Limb (tissue), 2 donors: ENCODE data around the gene GPATCH8.
"Not testable (repeated sequence)": the region's sequence is repeated elsewhere in the genome, so short reads cannot be mapped to it uniquely, and the experiment has no call there.

Experiments used
- DNase-seq, 2 donors: peaks; one replicate each; pipeline ENCODE4 v3.0.0-alpha.2; 2016; ENCODE audit errors: extremely low spot score in 2 of 2

GPATCH8 gene

DNA sequence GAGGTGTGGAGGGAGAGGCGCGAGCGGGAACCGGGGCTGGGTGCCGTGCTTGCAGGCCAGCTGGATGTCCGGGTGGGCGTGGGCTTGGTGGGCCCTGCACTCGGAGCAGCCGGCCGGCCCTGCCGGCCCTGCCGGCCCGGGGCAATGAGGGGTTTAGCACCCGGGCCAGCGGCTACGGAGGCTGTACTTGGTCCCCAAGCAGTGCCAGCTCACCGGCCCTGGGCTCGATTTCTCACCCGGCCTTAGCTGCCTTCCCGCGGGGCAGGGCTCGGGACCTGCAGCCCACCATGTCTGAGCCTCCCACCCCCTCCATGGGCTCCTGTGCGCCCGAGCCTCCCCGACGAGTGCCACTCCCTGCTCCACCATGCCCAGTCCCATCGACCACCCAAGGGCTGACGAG lies 24.7 kb upstream of the GPATCH8 start:
- no peak for DNase-seq

DNA sequence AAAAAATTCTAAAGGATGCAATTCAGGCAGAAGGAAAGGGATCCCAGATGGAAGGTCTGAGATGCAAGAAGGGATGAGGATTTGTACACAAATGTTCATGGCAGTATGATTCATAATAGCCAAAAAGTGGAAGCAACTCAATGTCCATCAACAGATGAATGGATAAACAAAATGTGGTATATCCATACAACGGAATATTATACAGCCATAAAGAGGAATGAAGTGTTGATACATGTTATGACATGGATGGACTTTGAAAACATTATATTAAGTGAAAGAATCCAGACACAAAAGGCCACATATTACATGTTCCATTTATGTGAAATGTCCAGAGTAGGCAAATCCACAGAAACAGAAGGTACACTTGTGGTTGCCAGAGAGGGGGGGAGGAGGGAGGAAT lies 23.9 kb upstream of the GPATCH8 start:
- no peak for DNase-seq

DNA sequence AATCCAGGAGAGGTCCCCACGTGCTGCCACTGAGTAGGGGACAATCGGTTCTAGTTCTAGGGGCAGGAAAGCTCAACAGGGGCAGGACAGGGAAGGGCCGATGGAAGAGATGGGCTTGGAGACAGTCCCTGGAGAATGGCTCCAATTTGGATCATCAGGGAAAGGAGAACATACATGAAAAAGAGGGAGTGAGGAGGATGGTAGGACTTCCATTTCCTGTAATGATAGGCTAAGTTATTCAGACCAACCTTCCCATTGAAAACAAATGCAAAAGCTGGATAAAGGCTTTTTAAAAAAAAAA lies 20.4 kb upstream of the GPATCH8 start:
- DNase-seq, result no peak

DNA sequence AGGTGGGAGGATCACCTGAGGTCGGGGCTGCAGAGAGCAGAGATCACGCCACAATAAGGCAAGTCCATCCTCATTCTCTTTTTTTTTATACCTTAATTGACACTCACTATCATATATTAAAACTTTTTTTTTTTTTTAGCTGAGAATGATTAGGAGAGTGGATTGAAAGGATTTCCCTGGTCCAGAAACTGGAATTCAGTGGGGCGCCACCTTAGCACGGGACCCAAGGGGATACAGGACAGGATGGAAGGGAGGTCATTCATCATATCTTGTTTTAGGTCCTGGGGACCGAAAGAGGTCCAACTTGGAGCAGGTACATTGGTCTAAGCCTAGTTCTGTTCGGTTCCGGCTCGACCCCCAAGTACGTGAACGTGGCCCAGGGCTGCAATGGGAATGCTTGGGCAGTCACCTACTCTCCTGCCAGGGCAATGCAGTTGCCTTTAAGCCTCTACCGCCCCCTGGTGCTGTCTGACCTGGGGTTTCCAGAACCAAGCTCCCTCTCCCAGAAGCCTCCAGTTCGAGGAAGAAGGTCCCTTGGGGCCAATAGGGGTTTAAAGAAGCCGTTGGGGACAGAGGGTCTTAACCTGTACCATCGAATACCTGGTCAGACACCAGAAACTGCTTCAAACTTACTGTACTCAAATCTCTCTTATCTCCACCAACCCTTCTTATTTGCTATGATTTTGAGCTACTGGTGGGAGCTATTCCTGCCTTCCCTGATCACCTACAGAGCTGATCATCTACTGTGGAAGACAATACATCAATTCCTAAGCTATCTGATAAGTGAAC lies 19.9 kb upstream of the GPATCH8 start:
- no peak for DNase-seq

DNA sequence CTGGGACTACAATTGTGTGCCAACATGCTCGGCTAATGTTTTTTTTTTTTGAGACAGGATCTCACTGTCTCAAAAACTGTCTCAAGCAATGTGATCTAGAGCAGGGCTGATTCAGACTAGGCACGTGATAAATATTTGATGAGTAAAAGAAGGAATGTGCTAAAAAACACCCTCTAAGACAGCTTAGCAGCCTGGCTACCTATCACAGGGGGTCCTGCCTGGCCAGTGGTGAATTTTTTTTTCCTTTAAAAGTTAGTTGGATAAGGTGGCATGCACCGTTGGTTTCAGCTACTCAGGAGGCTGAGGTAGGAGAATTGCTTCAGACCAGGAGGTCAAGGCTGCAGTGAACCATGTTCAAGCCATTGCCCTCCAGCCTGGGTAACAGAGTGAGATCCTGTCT lies 14.8 kb upstream of the GPATCH8 start:
- DNase-seq, result no peak

DNA sequence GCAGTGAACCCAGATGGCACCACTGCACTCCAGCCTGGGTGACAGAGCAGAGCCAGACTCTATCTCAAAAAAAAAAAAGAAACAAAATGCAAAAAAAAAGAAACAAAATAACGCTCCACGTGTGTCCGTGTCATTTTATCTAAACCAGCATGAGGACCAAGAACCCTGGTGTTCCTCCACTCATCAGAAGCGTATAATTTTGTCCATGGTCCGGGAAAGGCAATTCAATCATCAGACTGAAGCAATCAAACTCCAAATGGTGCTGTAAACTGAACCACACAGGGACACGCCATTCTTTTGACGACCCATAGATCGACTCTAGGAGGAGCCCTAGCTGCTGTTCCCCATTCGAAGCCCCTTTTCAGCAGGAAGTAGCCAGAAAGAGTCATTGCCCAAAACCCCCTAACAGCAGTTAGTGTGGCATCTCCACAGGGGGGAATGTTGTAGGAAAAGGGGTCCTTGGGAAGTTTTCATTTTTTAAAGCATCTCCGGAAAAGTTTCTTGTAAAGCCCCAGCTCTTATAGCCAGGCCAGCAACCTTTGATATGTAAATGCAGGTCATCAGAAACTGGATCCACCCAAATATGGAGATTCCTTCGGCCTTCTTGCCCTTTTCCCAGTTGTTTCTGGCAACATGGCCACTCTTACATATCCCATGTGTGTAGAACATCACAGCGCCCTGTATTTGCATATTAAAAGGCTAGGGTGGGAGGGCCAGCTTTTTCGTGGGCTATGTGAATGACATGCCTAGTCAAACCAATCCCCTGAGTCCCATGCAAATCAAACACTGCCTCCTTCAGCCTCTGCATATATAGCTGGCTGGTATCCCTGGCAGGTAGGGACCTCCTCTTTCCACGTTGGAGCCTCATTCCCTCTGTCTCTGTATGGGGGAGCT lies 8.3 kb upstream of the GPATCH8 start:
- not testable (repeated sequence) for DNase-seq

DNA sequence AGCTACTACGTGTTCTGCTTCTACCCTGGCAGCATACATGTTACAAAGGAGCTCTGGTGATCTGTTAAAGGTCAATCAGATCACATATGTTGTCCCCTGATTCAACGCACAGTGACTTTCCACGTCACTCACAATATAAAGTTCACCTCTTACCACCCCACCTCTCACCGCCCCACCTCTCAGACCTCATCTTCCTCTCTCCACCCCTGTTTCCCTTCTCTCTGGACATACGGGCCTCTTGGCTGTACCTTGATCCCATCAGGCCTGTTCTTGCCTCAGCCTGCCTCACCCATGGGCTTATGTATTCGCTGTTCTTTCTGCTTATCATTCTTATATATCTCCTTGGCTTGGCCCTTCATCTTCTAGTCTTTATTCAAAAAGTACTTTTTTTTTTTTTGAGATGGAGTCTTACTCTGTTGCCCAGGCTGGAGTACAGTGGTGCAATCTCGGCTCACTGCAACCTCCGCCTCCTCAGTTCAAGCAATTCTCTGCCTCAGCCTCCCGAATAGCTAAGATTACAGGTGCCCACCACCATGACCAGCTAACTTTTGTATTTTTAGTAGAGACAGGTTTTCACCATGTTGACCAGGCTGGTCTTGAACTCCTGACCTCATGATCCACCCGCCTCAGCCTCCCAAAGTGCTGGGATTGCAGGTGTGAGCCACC lies 3.9 kb upstream of the GPATCH8 start:
- DNase-seq, result not testable (repeated sequence)

DNA sequence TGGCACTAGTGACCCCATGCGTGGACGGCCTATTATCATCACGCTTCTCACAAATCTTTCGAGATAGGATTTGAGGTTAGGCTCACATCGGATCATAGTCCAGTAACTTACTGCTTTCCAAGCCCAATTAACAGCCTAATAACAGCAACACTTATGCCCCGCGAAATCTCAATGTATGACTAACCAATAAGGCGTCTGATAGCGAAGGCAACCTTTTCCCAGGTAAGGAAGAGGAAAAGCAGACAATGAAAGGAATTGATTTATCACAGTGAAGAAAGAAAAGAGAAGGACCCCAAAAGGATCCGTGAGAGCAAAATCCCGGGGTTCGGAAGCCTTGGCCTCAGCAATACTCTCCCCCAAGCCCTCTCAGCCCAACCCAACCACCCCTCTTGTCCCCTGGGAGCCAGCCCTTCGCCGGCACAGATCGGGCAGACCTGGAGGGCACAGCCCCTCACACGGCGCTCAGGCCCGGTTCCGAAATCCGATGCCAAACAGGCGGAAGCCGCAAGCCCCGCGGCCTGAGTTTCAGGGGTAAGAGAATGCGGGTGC lies 534 bp downstream of the GPATCH8 start:
- no peak for DNase-seq

DNA sequence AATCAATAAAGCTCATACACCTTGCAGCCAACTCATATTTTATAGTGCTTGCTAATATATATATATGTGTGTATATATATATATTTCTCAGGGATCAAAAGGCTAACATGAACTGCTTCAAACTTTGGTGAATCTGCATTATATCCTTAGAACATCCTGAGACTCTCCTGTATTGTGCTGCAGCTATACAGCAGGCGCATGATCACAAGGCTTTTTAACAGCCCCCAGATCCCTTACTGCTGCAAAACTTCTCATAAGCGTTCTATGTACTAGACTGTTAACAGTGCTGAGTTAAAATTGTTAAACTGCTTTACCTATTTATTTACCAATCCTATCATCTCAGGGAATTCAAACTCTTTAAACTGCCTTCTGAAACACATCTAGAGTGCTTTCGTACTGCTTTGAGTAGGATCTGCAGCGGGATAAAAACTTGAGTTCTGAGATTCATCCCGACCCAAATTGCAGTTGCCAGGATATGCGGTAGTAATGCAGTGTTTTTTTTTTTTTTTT lies 1.3 kb downstream of the GPATCH8 start:
- no peak for DNase-seq

DNA sequence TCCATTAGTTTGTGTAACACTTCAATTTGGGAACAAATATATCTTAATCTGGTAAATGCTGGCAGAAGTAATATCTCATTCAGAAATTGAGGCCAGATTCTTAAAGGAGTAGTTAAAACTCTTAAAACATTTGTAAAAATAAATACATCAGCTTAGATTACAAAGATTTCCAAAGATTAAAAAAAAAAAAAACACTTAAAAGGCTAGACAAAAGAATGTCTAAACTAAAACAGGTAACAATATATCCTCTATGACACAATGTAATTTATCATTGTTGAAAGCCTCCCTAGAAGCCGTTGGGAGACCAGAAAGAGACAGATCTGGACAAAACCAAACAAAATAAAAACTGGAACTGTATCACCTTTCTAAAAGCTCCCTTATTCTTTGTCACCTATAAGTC lies 3.5 kb downstream of the GPATCH8 start:
- no peak for DNase-seq

DNA sequence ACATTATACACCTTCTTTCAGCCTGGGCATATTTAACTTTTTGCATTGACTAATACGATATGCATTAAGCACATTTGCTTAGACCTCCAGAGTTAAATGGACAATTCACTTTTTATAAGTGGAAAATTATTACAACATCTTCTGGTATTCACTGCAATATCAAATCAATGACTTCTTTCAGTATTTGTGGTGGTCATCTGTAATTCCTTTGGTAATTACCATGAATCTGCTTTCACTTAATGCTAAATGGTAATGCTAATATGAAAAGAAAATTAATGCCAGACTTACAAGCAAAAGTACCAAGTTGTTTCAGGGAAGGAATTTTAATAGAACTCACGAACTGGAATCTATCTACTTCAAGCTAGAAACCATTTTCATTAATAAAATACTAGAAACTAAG lies 6.4 kb downstream of the GPATCH8 start:
- DNase-seq, result no peak

DNA sequence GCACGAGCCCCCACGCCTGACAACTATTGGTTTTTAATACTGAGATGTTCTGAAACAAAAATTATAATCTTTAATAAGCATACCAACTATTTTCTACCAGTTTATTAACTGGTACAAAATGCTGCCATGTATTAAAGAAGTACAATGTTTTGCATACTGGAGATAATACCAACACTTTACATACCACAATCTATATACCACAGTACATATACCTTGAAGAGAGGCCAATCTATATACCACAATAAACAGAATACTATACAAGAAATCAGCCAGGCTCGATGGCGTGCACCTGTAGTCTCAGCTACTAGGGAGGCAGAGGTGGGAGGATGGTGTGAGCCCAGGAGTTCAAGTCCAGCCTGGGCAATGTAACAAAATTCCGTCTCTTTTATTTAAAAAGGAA lies 9.9 kb downstream of the GPATCH8 start:
- no peak for DNase-seq

DNA sequence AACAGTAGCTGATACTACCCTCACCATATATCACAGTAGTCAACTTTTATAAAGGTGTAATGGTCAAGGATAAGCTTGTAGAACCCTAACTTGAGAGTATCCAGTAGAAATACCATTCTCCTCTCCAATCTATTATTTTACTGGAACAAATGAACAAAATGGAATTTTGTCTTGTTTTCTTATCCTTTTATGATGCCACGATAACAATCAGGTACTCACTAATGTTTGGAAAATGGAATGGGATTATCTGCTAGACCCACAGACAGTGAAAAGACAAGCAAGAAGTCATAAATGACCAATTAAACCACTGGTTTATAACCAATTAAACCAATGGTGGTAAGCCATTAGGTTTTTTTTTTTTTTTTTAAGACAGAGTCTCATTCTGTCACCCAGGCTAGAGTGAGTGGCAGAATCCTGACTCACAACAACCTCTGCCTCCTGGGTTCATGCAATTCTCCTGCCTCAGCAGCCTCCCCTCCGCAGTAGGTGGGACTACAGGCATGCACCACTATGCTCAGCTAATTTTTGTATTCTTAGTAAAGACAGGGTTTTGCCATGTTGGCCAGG lies 10.4 kb downstream of the GPATCH8 start:
- DNase-seq, result no peak

DNA sequence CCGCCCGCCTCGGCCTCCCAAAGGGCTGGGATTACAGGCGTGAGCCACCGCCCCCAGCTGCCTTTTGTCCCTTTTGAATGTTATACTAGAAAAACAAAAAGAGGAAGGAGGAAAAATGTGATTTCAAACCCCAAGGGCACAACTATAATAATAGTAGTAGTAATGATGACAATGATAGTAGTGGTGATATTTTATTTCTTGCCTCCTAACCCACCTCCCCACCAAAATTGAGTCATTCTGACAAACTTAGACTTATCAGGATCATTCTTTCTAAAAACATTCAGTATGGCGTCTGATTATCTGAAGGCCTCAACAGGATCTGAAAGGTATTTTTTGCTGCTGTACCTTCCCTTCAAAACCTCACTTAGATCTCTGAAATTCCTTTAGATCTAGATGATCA lies 13.6 kb downstream of the GPATCH8 start:
- no peak for DNase-seq

DNA sequence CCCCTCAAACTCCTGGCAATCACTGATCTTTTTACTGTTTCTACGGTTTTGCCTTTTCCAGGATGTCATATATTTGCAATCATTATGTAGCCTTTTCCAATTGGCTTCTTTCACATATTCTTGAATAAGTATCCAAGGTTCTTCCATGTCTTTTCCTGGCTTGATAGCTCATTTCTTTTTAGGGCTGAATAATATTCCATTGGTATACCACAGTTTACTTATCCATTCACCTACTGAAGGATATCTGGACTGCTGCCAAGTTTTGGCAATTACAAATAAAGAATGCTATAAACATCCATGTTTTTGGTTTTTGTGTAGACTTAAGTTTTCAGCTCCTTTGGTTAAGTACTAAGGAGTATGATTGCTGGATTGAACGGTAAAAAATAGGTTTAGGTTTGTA lies 16.0 kb downstream of the GPATCH8 start:
- DNase-seq, result no peak

DNA sequence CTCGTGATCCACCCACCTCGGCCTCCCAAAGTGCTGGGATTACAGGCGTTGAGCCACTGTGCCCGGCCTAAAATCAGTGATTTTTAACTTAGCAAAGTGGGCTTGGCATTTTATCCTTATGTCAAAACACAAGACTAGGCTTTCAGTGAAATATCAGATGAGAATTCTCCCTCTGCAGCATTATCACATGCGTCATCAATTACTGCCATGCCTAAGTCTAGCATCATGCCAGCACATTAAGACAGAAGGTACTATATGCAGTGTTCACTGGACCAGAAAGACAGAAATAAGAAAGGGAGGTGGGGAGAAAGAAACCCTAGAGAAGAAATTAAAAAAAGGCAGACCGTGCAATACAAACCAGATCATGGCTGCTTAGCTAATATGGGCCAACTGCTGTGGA lies 29.8 kb downstream of the GPATCH8 start:
- no peak for DNase-seq

DNA sequence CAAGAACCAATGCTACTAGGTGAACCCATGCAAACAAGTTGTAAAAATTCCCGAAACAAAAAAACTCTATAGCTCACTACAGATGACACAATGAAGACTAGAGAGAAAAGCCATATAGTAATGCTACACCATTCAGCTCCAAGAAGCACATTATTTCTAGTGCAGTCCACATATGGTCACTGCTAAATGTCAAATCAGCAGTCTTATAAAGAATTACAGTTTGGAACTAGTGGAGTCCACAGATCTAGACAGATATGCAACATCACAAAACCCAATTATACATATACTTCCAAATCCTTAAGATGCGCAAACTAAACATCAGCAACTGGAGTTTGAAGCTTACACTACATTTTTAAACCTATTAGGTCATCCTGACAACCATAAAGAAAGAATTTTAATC lies 33.5 kb downstream of the GPATCH8 start:
- no peak for DNase-seq

DNA sequence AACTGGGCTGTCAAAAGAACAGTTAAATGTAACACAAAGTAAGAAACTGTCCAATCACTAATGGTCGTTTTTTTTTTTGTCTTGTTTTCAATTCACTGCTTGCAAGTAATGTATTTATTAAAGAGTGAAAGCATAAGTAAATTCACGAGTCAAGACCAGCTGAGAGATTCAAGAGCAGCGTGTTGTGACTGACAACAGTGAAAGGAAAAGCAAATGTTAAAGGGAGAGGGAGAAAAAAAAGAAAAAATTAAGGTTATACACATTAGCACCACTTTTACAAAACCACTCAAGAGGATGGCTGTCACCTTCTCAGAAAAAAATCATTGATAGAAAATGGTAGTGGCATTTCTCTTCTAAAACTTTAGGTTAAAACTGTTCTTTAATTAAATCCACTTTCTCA lies 36.1 kb downstream of the GPATCH8 start:
- DNase-seq, result no peak

DNA sequence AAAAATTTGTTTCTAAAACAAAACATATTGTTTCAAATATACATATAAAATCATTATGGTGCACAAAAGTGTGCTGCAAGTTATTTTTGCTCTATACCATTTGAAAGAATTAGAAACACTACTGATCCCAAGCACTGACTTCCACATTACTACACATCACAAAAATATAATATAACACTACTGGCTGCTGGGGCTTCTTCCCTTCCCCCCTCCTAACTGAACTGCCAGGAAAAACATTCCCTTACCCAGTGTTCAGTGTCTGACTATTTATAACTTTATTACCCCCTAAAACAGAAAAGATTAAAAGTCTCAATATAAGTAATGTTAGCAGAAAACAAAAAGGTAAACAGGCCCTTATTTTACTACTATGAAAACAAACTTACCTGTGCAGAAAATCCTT lies 36.9 kb downstream of the GPATCH8 start:
- DNase-seq, result no peak

DNA sequence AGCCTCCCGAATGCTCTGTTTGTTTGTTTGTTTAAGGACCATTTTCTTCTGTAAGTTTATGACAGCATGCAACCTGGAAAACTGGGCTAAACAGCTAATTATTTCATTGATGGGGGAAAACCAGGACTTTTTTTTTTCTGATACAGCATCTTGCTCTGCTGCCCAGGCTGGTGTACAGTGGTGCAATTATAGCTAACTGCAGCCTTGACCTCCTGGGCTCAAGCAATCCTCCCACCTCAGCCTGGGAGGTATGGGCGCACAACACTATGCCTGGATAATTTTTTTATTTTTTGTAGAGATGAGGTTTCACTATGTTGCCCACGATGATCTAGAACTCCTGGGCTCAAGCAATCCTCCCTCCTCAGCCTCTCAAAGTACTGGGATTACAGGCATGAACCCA lies 37.3 kb downstream of the GPATCH8 start:
- DNase-seq, result no peak

DNA sequence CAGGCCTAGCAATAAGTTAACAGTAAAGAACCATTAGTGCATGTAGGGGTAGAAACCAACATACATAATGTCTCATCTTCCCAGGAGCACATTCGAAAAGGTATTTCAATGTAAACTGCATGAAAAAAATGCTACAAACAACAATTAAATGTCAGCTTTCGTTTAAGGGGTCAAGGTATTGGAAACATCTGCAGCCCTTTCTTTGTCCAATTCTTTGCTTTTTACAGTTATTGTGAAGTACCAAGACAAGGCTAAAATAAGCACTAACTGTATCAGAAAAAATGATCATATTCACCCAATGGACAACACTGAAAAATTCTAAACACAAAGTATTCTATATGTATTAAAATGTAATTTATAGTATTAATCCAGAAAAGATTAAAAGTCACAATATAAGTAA lies 37.9 kb downstream of the GPATCH8 start:
- no peak for DNase-seq

DNA sequence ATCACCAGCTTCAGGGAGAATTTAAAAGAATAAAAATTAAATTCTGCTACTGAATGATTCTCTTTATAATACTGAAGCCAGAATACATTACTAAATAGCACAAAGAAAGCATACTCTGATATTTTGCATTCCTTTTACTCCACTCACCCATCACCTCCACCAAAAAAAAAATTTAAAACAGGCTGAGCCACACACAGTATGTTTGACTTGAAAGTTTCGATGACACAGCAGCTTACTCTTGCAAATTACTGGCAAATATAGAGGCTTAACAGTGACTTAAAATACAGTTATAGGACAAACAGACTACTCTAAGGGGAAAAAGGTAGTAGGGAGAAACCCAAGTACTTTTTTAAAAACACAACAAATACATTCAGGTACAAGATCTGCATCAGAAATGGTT lies 39.2 kb downstream of the GPATCH8 start:
- no peak for DNase-seq
